Smooth muscle cell (in vitro differentiated cells): ENCODE data around the gene B3GAT2. TPM values are rescaled to one million over a fixed set of nuclear protein-coding genes. Genes with fewer than 3 reads are reported as not detected.

Source experiments
- DNase-seq: peaks from one replicate; lab custom pipeline; 2025; ENCODE audit not compliant: unreplicated experiment; lab: John Stamatoyannopoulos, UW
- H2AFZ ChIP-seq: fragments of 200-600 bp; sonication (generic); 2 replicates; pipeline ENCODE4 v1.6.0; 2016; ENCODE audit warnings: antibody characterized with exemption, low read depth, mild to moderate bottlenecking
- H3F3A ChIP-seq: fragments of 200-600 bp; sonication (generic); 2 replicates; pipeline ENCODE4 v1.6.0; 2017; ENCODE audit warnings: antibody characterized with exemption, low read depth
- H3K27ac ChIP-seq: fragments of 200-600 bp; sonication (generic); 2 replicates; pipeline ENCODE4 v1.5.1; 2016; ENCODE audit warnings: low read depth, mild to moderate bottlenecking
- H3K27me3 ChIP-seq: fragments of 200-600 bp; sonication (generic); 2 replicates; pipeline ENCODE4 v1.6.1; 2016; ENCODE audit warnings: low read depth, mild to moderate bottlenecking
- H3K36me3 ChIP-seq: fragments of 200-600 bp; sonication (generic); 2 replicates; pipeline ENCODE4 v1.5.1; 2016; ENCODE audit warnings: low read depth
- H3K4me1 ChIP-seq: fragments of 200-600 bp; sonication (generic); 2 replicates; pipeline ENCODE4 v1.5.1; 2016; ENCODE audit warnings: low read depth
- H3K4me2 ChIP-seq: fragments of 200-600 bp; sonication (generic); 2 replicates; pipeline ENCODE4 v1.6.0; 2016; ENCODE audit warnings: mild to moderate bottlenecking
- H3K4me3 ChIP-seq: fragments of 200-600 bp; sonication (generic); 2 replicates; pipeline ENCODE4 v1.5.1; 2016; ENCODE audit warnings: mild to moderate bottlenecking
- H3K79me2 ChIP-seq: fragments of 200-600 bp; sonication (generic); 2 replicates; pipeline ENCODE4 v1.6.0; 2016; ENCODE audit warnings: low read depth, mild to moderate bottlenecking
- H3K9ac ChIP-seq: fragments of 200-600 bp; sonication (generic); 2 replicates; pipeline ENCODE4 v1.6.0; 2016; ENCODE audit warnings: low read depth
- H3K9me3 ChIP-seq: fragments of 200-600 bp; sonication (generic); replicated peaks from 2 replicates; pipeline ENCODE4 v1.5.1; 2016; ENCODE audit warnings: low read depth
- H4K20me1 ChIP-seq: fragments of 200-600 bp; sonication (generic); 2 replicates; pipeline ENCODE4 v1.6.0; 2016; ENCODE audit warnings: low read depth
- WGBS: methylation state at CpG from one replicate; pipeline ENCODE4 v1.1.7; 2016; ENCODE audit warnings: low lambda C conversion rate; 5-methylcytosine and 5-hydroxymethylcytosine counted together
- polyA plus RNA-seq: library from polyadenylated mRNA; unstranded; fragments of >200 nt; fragmentation: Nextera tagmentation; extraction: Ambion mirVana; gene quantifications from 2 replicates; pipeline ENCODE4 v1.2.1, GENCODE V29; 2016
- total RNA-seq: library from RNA; depleted of rRNA; stranded (reverse); fragments of >200 nt; gene quantifications from 2 replicates; pipeline ENCODE4 v1.2.3, GENCODE V29; 2014
- TF ChIP-seq, protein P1 (sequence below): fragments of 200-600 bp; sonication (generic); IDR thresholded peaks from 2 replicates; pipeline ENCODE4 v1.5.1; 2017; ENCODE audit warnings: borderline replicate concordance, mild to moderate bottlenecking, antibody characterized with exemption; ENCODE audit not compliant: insufficient read depth, poor library complexity, severe bottlenecking

B3GAT2 gene
- total and polyA plus RNA-seq, 2 experiments from 2014 or later: 0.13 to 0.14 TPM

DNA sequence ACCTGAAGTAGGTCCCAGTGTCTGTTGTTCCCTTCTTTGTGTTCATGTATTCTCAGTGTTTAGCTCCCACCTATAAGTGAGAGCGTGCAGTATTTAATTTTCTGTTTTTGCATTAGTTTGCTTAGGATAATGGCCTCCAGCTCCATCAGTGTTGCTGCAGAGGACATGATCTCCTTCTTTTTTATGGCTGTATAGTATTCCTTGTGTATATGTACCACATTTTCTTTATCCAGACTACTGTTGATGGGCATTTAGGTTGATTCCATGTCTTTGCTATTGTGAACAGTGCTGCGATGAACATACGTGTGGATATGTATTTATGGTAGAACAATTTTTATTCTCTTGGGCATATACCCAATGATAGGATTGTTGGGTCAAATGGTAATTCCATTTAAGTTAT, 125.4 kb downstream of the B3GAT2 start:
- no peaks in the 10 kb centered on the region for H3F3A ChIP-seq
- H3K4me1 ChIP-seq: no peaks in the 10 kb centered on the region
- H3K4me2 ChIP-seq: no peak overlapping the region
- WGBS: 95% methylated on average over 3 of the region's 3 CpGs
- H3K9me3 ChIP-seq: no peaks in the 10 kb centered on the region
- no peaks in the 10 kb centered on the region for H3K36me3 ChIP-seq
- no peak overlapping the region for H2AFZ ChIP-seq
- no peak for DNase-seq
- TF ChIP-seq, protein P1, sequence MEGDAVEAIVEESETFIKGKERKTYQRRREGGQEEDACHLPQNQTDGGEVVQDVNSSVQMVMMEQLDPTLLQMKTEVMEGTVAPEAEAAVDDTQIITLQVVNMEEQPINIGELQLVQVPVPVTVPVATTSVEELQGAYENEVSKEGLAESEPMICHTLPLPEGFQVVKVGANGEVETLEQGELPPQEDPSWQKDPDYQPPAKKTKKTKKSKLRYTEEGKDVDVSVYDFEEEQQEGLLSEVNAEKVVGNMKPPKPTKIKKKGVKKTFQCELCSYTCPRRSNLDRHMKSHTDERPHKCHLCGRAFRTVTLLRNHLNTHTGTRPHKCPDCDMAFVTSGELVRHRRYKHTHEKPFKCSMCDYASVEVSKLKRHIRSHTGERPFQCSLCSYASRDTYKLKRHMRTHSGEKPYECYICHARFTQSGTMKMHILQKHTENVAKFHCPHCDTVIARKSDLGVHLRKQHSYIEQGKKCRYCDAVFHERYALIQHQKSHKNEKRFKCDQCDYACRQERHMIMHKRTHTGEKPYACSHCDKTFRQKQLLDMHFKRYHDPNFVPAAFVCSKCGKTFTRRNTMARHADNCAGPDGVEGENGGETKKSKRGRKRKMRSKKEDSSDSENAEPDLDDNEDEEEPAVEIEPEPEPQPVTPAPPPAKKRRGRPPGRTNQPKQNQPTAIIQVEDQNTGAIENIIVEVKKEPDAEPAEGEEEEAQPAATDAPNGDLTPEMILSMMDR: no peak
- no peak overlapping the region for H3K9ac ChIP-seq
- H3K27me3 ChIP-seq: no peaks in the 10 kb centered on the region
- peaks cover 25% of the 10 kb centered on the region for H4K20me1 ChIP-seq
- H3K4me3 ChIP-seq: no peak overlapping the region
- H3K27ac ChIP-seq: no peak overlapping the region
- peaks cover 3% of the 10 kb centered on the region for H3K79me2 ChIP-seq

DNA sequence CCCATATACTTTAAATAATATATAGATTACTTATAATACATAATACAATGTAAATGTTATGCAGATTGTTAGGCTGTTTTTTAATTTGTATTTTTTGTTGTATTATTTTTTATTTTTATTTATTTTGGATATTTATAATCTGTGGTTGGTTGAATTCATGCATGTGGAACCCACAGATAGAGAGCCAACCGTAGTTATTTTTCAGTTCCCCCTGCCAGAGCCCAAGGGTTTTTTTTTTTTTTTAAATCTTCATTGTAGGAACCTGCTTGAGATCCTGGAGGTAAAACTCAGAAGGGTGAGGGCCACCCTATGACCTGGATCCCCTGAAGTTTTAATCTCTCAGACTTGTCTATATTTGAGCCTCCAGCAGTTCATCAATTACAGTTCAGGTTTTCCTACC, 133.2 kb downstream of the B3GAT2 start:
- Histone ChIP-seq H3K4me2 (no peak overlapping the region), H3K9me3 (no peaks in the 10 kb centered on the region), H3K27me3 (no peaks in the 10 kb centered on the region), H3K36me3 (no peaks in the 10 kb centered on the region), H3K4me3 (no peak overlapping the region), H3K27ac (no peak overlapping the region), H3F3A (no peaks in the 10 kb centered on the region), H3K9ac (no peak overlapping the region), H4K20me1 (peaks cover 6% of the 10 kb centered on the region), H3K4me1 (no peaks in the 10 kb centered on the region), H2AFZ (no peak overlapping the region), H3K79me2 (no peaks in the 10 kb centered on the region)
- WGBS: 100% methylated on average over 1 of the region's 1 CpG
- DNase-seq: no peak
- TF ChIP-seq, protein P1: no peak

DNA sequence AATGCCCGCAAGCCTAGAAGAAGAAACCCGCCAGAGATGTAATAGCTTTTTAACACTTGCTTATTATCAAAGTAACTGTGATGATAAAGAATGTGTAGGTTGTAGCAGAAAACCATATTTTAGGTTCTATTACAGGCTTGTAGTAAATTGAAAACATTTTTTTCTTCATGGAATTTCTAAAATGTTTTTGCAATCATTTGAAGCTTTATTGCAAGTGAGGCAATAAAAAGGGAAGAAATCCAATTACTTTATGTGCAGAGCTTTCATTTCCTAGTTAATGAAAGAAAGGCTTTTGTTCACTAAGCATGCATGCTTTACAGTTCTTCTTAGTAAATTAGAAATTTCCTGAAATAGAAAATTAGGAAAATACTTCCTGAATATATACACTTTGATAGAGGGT, 135.1 kb downstream of the B3GAT2 start:
- 97% methylated on average over 2 of the region's 2 CpGs for WGBS

DNA sequence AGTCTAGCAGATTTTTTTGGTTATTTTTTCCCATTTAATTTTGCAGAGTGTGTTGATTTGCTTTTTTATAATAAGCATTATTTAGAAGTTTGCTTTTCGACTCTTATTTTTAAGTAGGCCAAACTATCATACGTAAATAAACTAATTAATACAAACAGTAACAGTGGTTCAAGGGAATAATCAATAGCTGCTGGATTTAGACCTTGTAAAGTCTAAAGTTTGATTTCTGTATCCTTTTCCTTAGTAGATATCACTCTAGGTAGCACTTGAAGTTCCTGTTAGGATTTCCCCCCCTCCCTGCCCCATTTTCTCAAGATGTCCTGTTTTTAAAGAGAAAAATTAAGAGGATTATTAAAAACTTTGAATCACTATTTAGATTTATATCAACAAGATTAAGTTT, 136.1 kb downstream of the B3GAT2 start:
- Histone ChIP-seq H2AFZ (no peak overlapping the region), H3K4me1 (no peaks in the 10 kb centered on the region), H3K27ac (no peak overlapping the region), H3F3A (no peaks in the 10 kb centered on the region), H3K4me2 (no peak overlapping the region), H3K4me3 (no peak overlapping the region), H4K20me1 (peaks cover 9% of the 10 kb centered on the region), H3K36me3 (no peaks in the 10 kb centered on the region), H3K9me3 (no peaks in the 10 kb centered on the region), H3K27me3 (no peaks in the 10 kb centered on the region), H3K79me2 (no peaks in the 10 kb centered on the region), H3K9ac (no peak overlapping the region)
- DNase-seq: no peak
- TF ChIP-seq, protein P1: no peak
- WGBS: 94% methylated on average over 2 of the region's 2 CpGs

More for the DNA sequence above, 135.1 kb downstream of the B3GAT2 start:
- Histone ChIP-seq H3K4me1 (no peaks in the 10 kb centered on the region), H3K9ac (no peak overlapping the region), H3K27ac (no peak overlapping the region), H3K79me2 (no peaks in the 10 kb centered on the region), H2AFZ (no peak overlapping the region), H4K20me1 (peaks cover 3% of the 10 kb centered on the region), H3K27me3 (no peaks in the 10 kb centered on the region), H3K36me3 (no peaks in the 10 kb centered on the region), H3K4me3 (no peak overlapping the region), H3K4me2 (no peak overlapping the region), H3K9me3 (no peaks in the 10 kb centered on the region), H3F3A (no peaks in the 10 kb centered on the region)
- TF ChIP-seq, protein P1: no peak
- no peak for DNase-seq
